ENCODE data around the gene NMD3. TPM values are rescaled to one million over a fixed set of nuclear protein-coding genes. Genes with fewer than 3 reads are reported as not detected.
"Not testable (repeated sequence)": the region's sequence is repeated elsewhere in the genome, so short reads cannot be mapped to it uniquely, and the experiment has no call there.

Gene NMD3
- total RNA-seq, 1 experiment from 2014 or later: 65.6 TPM

DNA sequence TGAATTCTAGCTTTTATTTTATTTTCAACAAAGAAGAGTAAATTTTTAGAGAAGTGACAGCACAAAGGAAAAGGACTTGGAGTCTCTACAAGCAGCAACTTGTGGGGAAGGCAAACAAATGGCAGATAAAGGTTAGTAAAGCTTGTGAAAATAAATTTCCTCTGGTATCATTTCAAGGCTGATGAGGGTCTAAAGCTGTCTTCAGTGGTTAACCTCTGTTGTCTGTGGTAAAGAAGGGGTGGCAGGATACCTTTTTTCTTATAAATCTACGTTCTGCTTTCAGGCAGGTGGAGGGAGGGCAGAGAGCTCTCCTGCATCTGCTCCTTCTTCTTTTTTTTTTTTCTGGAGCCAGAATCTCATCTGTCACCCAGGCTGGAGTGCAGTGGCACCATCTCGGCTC, 50.5 kb downstream of the NMD3 start:
- in situ Hi-C loops (cut with HindIII; ENCODE audit: low sequenced_read_pairs): no loop called here

GRCh38 chr3:161272524-161272923, 51.4 kb downstream of the NMD3 start:
- no peak for DNase-seq (ENCODE audit: low spot score)
- in situ Hi-C loops (cut with HindIII; ENCODE audit: low sequenced_read_pairs): no loop called here

More for the DNA sequence above, 50.5 kb downstream of the NMD3 start:
- no peak for DNase-seq (ENCODE audit: low spot score)

DNA sequence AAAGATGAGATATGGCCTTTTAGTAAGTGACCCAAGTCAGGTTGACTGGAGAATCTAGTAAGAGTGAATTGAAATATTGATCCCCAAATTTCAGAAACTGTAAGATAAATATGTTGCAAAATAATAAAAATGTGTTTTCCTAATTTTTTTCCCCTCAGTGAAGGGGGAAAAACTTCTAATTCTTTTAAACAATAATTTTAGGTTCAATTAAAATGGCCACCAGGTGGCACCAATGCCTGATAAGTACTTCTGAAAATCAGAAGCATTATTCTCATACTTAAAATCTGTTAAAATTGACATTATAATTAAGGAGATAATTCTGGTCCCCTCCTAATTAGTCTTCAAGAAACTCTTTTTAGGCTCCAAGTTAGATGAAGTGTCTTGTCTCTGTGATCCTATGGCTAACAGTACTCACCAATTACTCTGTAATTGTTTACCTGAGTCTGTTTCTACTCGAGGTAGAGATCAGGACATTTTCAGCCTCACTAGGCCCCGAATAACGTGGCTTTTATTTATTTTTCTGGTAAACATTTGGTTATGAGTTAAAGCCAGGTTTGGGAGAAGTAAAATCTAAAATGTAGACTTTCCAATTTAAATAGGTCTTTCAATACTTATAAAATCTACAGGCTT, 52.6 kb downstream of the NMD3 start:
- in situ Hi-C loops (cut with HindIII; ENCODE audit: low sequenced_read_pairs): no loop called here
- DNase-seq (ENCODE audit: low spot score): peak; percentile 62

GRCh38 chr3:161274691-161275298, 53.7 kb downstream of the NMD3 start:
- in situ Hi-C loops (cut with HindIII; ENCODE audit: low sequenced_read_pairs): no loop called here

DNA sequence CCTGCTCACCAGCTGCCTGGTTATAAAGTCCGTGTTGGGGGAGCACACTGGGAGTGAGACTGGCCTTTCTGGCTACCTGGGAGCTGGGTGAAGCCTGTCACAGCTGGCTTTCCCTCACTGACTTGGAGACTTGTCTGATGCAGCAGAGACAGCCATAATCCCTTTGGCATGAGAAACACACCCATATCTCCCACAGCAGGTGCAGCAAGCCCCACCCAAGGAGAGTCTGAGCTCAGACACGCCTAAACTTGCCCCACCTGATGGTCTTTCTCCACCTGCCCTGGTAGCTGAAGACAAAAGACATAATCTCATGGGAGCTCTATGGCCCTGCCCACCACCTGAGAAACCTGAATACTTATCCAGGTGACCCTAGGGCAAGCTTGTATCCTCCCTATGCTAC, 54.8 kb downstream of the NMD3 start:
- no peak for DNase-seq (ENCODE audit: low spot score)
- in situ Hi-C loops (cut with HindIII; ENCODE audit: low sequenced_read_pairs): no loop called here

More at GRCh38 chr3:161274691-161275298, 53.7 kb downstream of the NMD3 start:
- DNase-seq (ENCODE audit: low spot score): peak; percentile 49

DNA sequence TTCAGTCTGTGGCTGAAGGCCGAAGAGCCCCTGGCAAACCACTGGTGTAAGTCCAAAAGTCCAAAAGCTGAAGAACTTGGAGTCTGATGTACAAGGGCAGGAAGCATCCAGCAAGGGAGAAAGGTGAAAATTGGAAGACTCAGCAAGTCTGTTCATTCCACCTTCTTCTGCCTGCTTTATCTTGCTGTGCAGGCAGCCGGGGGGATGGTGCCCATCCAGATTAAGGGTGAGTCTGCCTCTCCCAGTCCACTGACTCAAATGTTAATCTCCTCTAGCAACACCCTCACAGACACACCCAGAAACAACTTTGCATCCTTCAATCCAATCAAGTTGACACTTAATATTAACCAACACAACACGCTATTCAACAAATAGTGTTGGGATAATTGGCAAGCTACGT, 61.3 kb downstream of the NMD3 start:
- DNase-seq (ENCODE audit: low spot score); in situ Hi-C loops (cut with HindIII; ENCODE audit: low sequenced_read_pairs): not testable (repeated sequence)

GRCh38 chr3:161284989-161285388, 63.9 kb downstream of the NMD3 start:
- in situ Hi-C loops (cut with HindIII; ENCODE audit: low sequenced_read_pairs): no loop called here
- DNase-seq (ENCODE audit: low spot score): no peak

- in situ Hi-C loops (cut with HindIII; ENCODE audit: low sequenced_read_pairs): no loop called here
- DNase-seq (ENCODE audit: low spot score): no peak
Measured at GRCh38 chr3:161289174-161289573, 68.1 kb downstream of the NMD3 start.

- DNase-seq (ENCODE audit: low spot score): peak; percentile 81
- in situ Hi-C loops (cut with HindIII; ENCODE audit: low sequenced_read_pairs): no loop called here
Measured at GRCh38 chr3:161291191-161291901, 70.2 kb downstream of the NMD3 start.

GRCh38 chr3:161293381-161293780, 72.3 kb downstream of the NMD3 start:
- in situ Hi-C loops (cut with HindIII; ENCODE audit: low sequenced_read_pairs): no loop called here

DNA sequence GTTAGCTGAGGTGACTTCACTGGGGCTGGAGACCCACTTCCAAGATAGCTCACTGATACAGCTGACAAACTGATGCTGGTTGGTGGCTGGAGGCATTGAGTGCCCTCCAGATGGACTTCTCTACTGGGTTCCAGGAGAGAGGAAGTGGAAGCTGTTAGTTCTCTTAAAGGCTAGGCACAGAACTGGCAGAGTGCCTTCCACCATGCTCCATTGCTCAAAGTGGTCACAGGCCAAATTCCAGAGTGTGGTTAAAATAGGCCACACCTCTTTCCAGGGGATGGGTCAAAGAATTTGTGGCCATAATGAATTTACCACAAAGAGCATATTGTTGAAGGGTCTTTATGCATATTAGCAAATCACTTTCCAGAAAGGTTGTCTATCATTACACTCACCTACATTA, 74.2 kb downstream of the NMD3 start:
- peak; percentile 47 for DNase-seq (ENCODE audit: low spot score)
- in situ Hi-C loops (cut with HindIII; ENCODE audit: low sequenced_read_pairs): no loop called here

More at GRCh38 chr3:161293381-161293780, 72.3 kb downstream of the NMD3 start:
- DNase-seq (ENCODE audit: low spot score): no peak

DNA sequence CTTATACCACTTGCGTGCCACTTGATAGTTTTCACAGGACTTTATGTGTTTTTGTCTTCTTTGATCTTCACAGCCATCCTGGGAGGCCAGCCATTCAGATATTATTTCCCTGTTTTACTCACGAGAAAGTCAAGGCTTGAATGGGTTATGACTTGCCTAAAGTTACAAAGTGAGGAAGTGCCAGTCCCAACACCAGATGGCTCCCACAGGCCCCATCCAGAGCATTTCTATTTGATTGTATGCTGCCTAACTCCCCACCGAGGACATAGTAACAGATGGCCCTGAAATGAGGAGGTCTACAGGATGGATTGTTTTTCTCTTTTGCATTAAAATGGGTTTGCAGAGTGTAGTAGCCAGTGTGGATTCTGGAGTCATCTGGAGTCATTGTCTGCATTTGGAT, 75.7 kb downstream of the NMD3 start:
- DNase-seq (ENCODE audit: low spot score): peak; percentile 63
- in situ Hi-C loops (cut with HindIII; ENCODE audit: low sequenced_read_pairs): no loop called here

Other genes starting within 250 kb of the NMD3 start
- not detected in 2 replicates for gene B3GALNT1, start 116.0 kb upstream of the NMD3 start, total RNA-seq (2014; rRNA removed; shearing (Covaris generic))
- not detected in 2 replicates for gene SPTSSB, start 150.2 kb downstream of the NMD3 start, total RNA-seq (2014; rRNA removed; shearing (Covaris generic))